ENCODE data around the gene ZBTB5. TPM values are rescaled to one million over a fixed set of nuclear protein-coding genes. Genes with fewer than 3 reads are reported as not detected.

The ZBTB5 gene
- total and polyA plus RNA-seq, 2 of the 13 experiments (the other 11 are each of a cell fraction or from before 2014, with no cell fraction given) = 12.5 to 20.5 TPM

DNA sequence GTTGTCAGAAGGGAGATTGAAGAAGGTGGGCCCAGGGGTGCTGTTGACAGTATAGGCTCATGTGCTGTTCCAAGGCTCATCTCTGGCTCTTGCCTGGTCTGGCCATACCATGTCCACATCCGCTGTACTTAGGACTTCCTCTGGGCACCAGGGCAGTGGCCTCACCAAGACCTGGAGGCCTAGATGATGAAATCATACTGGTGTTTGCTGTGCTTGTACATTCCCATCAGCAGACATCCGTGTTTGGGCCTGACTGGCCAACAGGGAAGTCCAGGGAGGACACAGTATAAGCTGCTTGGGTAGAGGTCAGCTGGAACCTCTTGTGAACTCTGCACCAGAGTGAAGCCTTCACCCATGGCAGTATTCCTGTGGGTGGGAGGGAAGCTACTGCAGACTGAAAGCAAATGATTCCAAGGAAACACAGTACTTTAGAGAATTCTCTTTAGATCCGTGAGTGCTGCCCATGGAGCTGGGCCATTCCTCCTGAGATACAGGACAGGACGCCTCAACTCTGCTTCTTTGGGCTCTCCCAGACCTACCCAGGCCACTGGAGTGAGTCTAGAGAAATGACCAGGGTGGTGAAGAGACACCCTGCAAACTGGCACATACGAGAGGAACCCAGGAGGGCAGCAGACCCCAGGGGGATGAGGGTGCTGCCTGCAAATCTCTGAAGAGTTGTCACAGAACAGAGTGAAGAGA lies 43.0 kb upstream of the ZBTB5 start (continued):
- TF ChIP-seq HMG20A (CRISPR knock-in tag; IDR thresholded peaks at IDR 0.05; ENCODE audit: borderline replicate concordance) (peak; percentile 60; the same call in 1 of the 2 replicates), ZSCAN22 (CRISPR knock-in tag; IDR thresholded peaks at IDR 0.05) (no peak; the same call in 1 of the 2 replicates), HNRNPLL (IDR thresholded peaks at IDR 0.05; ENCODE audit: low read depth, low read length, poor library complexity, severe bottlenecking) (no peak), HNRNPH1 (optimal IDR thresholded peaks at IDR 0.05; ENCODE audit: low read depth, low read length) (no peak), HCFC1 (IDR thresholded peaks at IDR 0.05; ENCODE audit: low read depth, low read length) (no peak), MED8 (CRISPR knock-in tag; IDR thresholded peaks at IDR 0.05; ENCODE audit: insufficient replicate concordance) (no peak), RBM39 (IDR thresholded peaks at IDR 0.05; ENCODE audit: low read depth, low read length, poor library complexity, severe bottlenecking) (no peak), RXRA (CRISPR knock-in tag; IDR thresholded peaks at IDR 0.05) (peak; percentile 97), GPN1 (CRISPR knock-in tag; IDR thresholded peaks at IDR 0.05; ENCODE audit: borderline replicate concordance) (no peak), NFE2 (CRISPR knock-in tag; IDR thresholded peaks at IDR 0.05) (no peak), ISL2 (CRISPR knock-in tag; IDR thresholded peaks at IDR 0.05) (peak; percentile 68; the same call in 1 of the 2 replicates), CCAR2 (optimal IDR thresholded peaks at IDR 0.05; ENCODE audit: low read depth, low read length) (no peak), SIX1 (CRISPR knock-in tag; IDR thresholded peaks at IDR 0.05; ENCODE audit: borderline replicate concordance) (no peak), FIP1L1 (IDR thresholded peaks at IDR 0.05; ENCODE audit: borderline replicate concordance, insufficient read depth, low read depth, low read length) (no peak), SP2 (CRISPR knock-in tag; IDR thresholded peaks at IDR 0.05) (peak; percentile 6; the same call in 1 of the 2 replicates)
- TF ChIP-seq, protein P1, sequence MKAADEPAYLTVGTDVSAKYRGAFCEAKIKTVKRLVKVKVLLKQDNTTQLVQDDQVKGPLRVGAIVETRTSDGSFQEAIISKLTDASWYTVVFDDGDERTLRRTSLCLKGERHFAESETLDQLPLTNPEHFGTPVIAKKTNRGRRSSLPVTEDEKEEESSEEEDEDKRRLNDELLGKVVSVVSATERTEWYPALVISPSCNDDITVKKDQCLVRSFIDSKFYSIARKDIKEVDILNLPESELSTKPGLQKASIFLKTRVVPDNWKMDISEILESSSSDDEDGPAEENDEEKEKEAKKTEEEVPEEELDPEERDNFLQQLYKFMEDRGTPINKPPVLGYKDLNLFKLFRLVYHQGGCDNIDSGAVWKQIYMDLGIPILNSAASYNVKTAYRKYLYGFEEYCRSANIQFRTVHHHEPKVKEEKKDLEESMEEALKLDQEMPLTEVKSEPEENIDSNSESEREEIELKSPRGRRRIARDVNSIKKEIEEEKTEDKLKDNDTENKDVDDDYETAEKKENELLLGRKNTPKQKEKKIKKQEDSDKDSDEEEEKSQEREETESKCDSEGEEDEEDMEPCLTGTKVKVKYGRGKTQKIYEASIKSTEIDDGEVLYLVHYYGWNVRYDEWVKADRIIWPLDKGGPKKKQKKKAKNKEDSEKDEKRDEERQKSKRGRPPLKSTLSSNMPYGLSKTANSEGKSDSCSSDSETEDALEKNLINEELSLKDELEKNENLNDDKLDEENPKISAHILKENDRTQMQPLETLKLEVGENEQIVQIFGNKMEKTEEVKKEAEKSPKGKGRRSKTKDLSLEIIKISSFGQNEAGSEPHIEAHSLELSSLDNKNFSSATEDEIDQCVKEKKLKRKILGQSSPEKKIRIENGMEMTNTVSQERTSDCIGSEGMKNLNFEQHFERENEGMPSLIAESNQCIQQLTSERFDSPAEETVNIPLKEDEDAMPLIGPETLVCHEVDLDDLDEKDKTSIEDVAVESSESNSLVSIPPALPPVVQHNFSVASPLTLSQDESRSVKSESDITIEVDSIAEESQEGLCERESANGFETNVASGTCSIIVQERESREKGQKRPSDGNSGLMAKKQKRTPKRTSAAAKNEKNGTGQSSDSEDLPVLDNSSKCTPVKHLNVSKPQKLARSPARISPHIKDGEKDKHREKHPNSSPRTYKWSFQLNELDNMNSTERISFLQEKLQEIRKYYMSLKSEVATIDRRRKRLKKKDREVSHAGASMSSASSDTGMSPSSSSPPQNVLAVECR (CRISPR knock-in tag; IDR thresholded peaks at IDR 0.05; ENCODE audit: borderline replicate concordance) = peak; percentile 71; the same call in 1 of the 2 replicates
- TF ChIP-seq, protein P2, sequence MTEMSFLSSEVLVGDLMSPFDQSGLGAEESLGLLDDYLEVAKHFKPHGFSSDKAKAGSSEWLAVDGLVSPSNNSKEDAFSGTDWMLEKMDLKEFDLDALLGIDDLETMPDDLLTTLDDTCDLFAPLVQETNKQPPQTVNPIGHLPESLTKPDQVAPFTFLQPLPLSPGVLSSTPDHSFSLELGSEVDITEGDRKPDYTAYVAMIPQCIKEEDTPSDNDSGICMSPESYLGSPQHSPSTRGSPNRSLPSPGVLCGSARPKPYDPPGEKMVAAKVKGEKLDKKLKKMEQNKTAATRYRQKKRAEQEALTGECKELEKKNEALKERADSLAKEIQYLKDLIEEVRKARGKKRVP (CRISPR knock-in tag; IDR thresholded peaks at IDR 0.05) = peak in 1 of 2 experiments; percentile 99; a peak in 2 of 4 replicates
- TF ChIP-seq, protein P3, sequence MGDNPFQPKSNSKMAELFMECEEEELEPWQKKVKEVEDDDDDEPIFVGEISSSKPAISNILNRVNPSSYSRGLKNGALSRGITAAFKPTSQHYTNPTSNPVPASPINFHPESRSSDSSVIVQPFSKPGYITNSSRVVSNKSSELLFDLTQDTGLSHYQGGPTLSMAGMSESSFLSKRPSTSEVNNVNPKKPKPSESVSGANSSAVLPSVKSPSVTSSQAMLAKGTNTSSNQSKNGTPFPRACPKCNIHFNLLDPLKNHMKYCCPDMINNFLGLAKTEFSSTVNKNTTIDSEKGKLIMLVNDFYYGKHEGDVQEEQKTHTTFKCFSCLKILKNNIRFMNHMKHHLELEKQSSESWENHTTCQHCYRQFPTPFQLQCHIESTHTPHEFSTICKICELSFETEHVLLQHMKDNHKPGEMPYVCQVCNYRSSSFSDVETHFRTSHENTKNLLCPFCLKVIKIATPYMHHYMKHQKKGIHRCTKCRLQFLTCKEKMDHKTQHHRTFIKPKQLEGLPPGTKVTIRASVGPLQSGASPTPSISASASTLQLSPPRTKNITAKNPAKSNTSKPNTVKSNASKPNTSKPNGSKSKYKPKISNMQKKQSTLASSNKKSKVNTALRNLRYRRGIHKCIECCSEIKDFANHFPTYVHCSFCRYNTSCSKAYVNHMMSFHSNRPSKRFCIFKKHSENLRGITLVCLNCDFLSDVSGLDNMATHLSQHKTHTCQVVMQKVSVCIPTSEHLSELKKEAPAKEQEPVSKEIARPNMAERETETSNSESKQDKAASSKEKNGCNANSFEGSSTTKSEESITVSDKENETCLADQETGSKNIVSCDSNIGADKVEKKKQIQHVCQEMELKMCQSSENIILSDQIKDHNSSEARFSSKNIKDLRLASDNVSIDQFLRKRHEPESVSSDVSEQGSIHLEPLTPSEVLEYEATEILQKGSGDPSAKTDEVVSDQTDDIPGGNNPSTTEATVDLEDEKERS (CRISPR knock-in tag; IDR thresholded peaks at IDR 0.05) = peak; percentile 64; the same call in 1 of the 2 replicates
- TF ChIP-seq, protein P4, sequence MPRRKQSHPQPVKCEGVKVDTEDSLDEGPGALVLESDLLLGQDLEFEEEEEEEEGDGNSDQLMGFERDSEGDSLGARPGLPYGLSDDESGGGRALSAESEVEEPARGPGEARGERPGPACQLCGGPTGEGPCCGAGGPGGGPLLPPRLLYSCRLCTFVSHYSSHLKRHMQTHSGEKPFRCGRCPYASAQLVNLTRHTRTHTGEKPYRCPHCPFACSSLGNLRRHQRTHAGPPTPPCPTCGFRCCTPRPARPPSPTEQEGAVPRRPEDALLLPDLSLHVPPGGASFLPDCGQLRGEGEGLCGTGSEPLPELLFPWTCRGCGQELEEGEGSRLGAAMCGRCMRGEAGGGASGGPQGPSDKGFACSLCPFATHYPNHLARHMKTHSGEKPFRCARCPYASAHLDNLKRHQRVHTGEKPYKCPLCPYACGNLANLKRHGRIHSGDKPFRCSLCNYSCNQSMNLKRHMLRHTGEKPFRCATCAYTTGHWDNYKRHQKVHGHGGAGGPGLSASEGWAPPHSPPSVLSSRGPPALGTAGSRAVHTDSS (CRISPR knock-in tag; conservative IDR thresholded peaks at IDR 0.05) = no peak

All from HepG2 (cell line).